Lower lobe of right lung (tissue), 2 donors: ENCODE results near the gene MAPT. TPM values are rescaled to one million over a fixed set of nuclear protein-coding genes. Genes with fewer than 3 reads are reported as not detected.

Experiments used
- ATAC-seq, 2 donors: fragments of 200-7000 bp; cut with Tn5 transposase; one replicate each; pipeline ENCODE4 v1.9.1; 2020 to 2022; ENCODE audit warnings: mild to moderate bottlenecking in 2 of 2, moderate library complexity in 2 of 2
- DNase-seq: peaks from one replicate; pipeline ENCODE4 v3.0.0-alpha.2; 2020
- H3K27ac ChIP-seq: fragments of 200-600 bp; one replicate; pipeline ENCODE4 v1.8.0; 2022
- H3K27me3 ChIP-seq: fragments of 200-600 bp; one replicate; pipeline ENCODE4 v1.8.0; 2022; ENCODE audit warnings: low read depth
- H3K36me3 ChIP-seq: fragments of 200-600 bp; one replicate; pipeline ENCODE4 v1.8.0; 2022; ENCODE audit warnings: mild to moderate bottlenecking
- H3K4me1 ChIP-seq: fragments of 200-600 bp; one replicate; pipeline ENCODE4 v1.8.0; 2022
- H3K4me3 ChIP-seq: fragments of 200-600 bp; one replicate; pipeline ENCODE4 v1.8.0; 2022; ENCODE audit warnings: mild to moderate bottlenecking
- H3K9me3 ChIP-seq: fragments of 200-600 bp; one replicate; pipeline ENCODE4 v1.8.0; 2022
- CTCF ChIP-seq: fragments of 200-600 bp; IDR thresholded peaks from one replicate; pipeline ENCODE4 v1.8.0; 2022; ENCODE audit warnings: antibody characterized with exemption, mild to moderate bottlenecking
- intact Hi-C: fragments of 100-400 bp; cut with DNase I; formaldehyde crosslinking; loops from one replicate; pipeline ENCODE4 v1.11.0; 2022
- total RNA-seq: library from RNA; stranded (reverse); fragmentation: NEBNext Ultra II Directional; extraction: Animal tissue kit (Norgen Biotek cat#: 25700); gene quantifications from one replicate; pipeline ENCODE4 v1.2.1, GENCODE V29; 2021
- donor health status: DM: no; HTN: yes; CAD: no; lungs with severe emphysema.

Gene MAPT
- total RNA-seq, 1 donor from 2014 or later = 5.5 TPM

DNA sequence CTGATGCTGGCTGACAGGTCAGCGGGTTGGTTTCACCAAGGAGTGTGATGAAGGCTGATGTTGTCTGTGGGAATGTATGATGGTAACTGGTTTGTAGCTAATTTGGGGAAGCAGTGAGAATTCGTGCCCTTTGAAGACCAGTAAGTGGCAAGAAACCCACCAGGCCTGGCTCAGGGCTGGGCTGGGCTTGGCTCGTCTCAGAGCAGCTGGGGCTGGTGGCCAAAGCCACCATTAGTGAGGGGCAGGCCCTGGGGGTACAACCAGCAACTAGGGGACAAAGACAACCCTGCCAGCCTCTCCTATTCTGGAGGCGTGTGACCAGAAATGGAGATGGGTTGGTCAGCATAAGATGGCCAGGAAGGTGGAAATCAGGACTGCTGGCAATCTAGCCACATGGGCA is 91.7 kb downstream of the MAPT start:
- ATAC-seq (no peak), DNase-seq (no peak)
- H3K27ac ChIP-seq = no peak overlapping the region
- H3K4me1 ChIP-seq = no peaks in the 10 kb centered on the region
- intact Hi-C loops = no loop called here
- TF ChIP-seq CTCF = no peak
- no peaks in the 10 kb centered on the region for H3K9me3 ChIP-seq
- H3K27me3 ChIP-seq = no peaks in the 10 kb centered on the region
- no peak overlapping the region for H3K4me3 ChIP-seq
- no peaks in the 10 kb centered on the region for H3K36me3 ChIP-seq

DNA sequence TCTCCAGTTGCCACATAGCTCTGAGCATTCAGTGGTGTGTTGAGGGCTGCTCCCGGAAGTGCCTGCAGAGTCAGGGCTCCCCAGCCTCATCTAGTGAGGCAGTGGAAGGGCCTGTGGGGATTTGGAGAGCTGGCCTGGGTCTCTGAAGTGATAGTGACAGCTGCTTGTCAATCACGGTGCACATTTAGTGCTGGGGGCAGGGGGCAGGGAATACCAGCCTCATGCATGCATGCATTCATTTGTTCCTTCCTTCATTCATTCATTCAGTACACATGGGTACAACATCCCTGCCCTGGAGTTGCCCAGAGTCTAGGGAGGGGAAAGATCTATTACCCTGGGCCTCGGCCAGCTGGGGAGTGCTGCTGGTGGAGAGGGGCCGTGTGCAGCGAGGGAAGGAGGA is 93.4 kb downstream of the MAPT start:
- DNase-seq = no peak
- Histone ChIP-seq H3K9me3 (no peaks in the 10 kb centered on the region), H3K27ac (no peak overlapping the region), H3K27me3 (no peaks in the 10 kb centered on the region), H3K36me3 (no peaks in the 10 kb centered on the region), H3K4me1 (no peaks in the 10 kb centered on the region), H3K4me3 (no peak overlapping the region)
- TF ChIP-seq CTCF = no peak
- intact Hi-C loops = no loop called here
- ATAC-seq = no peak

DNA sequence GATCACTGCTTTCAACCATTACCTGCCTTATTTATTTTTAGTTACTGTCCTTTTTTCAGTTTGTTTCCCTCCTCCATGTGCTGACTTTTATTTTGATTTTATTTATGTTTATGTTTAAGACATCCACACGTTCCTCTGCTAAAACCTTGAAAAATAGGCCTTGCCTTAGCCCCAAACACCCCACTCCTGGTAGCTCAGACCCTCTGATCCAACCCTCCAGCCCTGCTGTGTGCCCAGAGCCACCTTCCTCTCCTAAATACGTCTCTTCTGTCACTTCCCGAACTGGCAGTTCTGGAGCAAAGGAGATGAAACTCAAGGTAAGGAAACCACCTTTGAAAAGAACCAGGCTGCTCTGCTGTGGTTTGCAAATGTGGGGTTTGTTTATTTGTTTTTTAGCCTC is 95.4 kb downstream of the MAPT start:
- ATAC-seq (no peak), DNase-seq (no peak)
- Histone ChIP-seq H3K9me3 (no peaks in the 10 kb centered on the region), H3K27ac (no peak overlapping the region), H3K27me3 (no peaks in the 10 kb centered on the region), H3K4me3 (no peak overlapping the region), H3K36me3 (no peaks in the 10 kb centered on the region), H3K4me1 (no peaks in the 10 kb centered on the region)
- no peak for TF ChIP-seq CTCF
- intact Hi-C loops = no loop called here

DNA sequence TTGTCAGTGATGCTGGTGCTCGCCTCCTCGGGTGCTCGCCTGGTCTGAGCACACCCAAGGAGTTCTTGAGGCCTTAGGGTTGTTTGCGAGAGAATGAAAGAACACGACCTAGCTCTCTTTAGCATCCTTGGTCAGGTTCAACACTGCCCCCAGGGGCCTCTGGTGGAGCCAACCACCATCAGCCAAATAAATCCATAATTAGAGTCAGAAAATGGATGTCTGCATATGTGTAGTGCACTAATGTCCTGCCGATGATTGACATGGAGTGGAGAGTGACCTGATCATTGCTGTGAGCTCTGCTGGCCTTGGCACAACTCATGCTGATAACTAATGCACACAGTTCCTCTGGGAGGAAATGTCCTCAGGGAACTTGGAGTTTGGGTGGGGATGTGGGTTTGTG is 96.5 kb downstream of the MAPT start:
- TF ChIP-seq CTCF = no peak
- no peak for DNase-seq

GRCh38 chr17:45991341-45991740 is 97.0 kb downstream of the MAPT start:
- Histone ChIP-seq H3K27me3 (no peaks in the 10 kb centered on the region), H3K36me3 (no peaks in the 10 kb centered on the region), H3K9me3 (no peaks in the 10 kb centered on the region), H3K4me3 (no peak overlapping the region), H3K4me1 (no peaks in the 10 kb centered on the region), H3K27ac (no peak overlapping the region)
- ATAC-seq (no peak), DNase-seq (no peak)
- no peak for TF ChIP-seq CTCF
- intact Hi-C loops = no loop called here

More for the DNA sequence above, 96.5 kb downstream of the MAPT start:
- Histone ChIP-seq H3K4me3 (no peak overlapping the region), H3K9me3 (no peaks in the 10 kb centered on the region), H3K27me3 (no peaks in the 10 kb centered on the region), H3K36me3 (no peaks in the 10 kb centered on the region), H3K4me1 (no peaks in the 10 kb centered on the region), H3K27ac (no peak overlapping the region)
- ATAC-seq = no peak
- intact Hi-C loops = no loop called here

DNA sequence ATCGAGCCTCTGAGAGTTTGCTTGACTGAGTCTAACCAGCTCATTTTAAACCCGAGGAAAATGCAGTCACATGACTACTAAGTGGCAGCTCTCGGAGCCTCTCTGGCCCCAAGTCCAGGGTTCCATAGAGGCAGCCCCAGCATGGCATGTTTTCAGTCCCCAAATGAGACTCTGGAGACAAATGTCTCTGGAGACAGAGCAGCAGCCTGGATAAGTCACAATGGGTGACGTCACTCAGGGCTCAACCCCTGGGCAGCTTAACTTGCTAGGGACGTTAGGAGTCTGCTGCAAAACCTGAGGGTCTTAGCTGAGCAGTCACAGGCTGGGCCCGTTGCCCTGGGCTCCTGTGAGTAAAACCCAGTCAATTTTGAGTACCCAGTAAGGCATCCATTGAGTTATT is 97.8 kb downstream of the MAPT start:
- H3K27me3 ChIP-seq = no peaks in the 10 kb centered on the region
- intact Hi-C loops = no loop called here
- H3K9me3 ChIP-seq = no peaks in the 10 kb centered on the region
- H3K4me1 ChIP-seq = no peaks in the 10 kb centered on the region
- H3K27ac ChIP-seq = no peak overlapping the region
- no peaks in the 10 kb centered on the region for H3K36me3 ChIP-seq
- TF ChIP-seq CTCF = no peak
- ATAC-seq (no peak), DNase-seq (no peak)
- no peak overlapping the region for H3K4me3 ChIP-seq
